SJSA1 (cell line): ENCODE data around the gene COL2A1. TPM values are rescaled to one million over a fixed set of nuclear protein-coding genes. Genes with fewer than 3 reads are reported as not detected.
"Not testable (repeated sequence)": the region's sequence is repeated elsewhere in the genome, so short reads cannot be mapped to it uniquely, and the experiment has no call there.

Experiments used
- DNase-seq, 2 experiments: peaks; one replicate each; pipeline ENCODE4 v3.0.0-alpha.2; 2015 to 2020; ENCODE audit warnings: low spot score in 2 of 2, low read depth in 1 of 2
- H3K27ac ChIP-seq: fragments of 250-450 bp; sonication (Bioruptor Pico); 2 replicates; pipeline ENCODE4 v1.5.1; 2020; ENCODE audit warnings: mild to moderate bottlenecking, moderate library complexity
- H3K27me3 ChIP-seq: fragments of 250-450 bp; sonication (Bioruptor Pico); replicated peaks from 2 replicates; pipeline ENCODE4 v1.5.1; 2020; ENCODE audit warnings: mild to moderate bottlenecking, moderate library complexity
- H3K36me3 ChIP-seq: fragments of 250-450 bp; sonication (Bioruptor Pico); 2 replicates; pipeline ENCODE4 v1.5.1; 2020; ENCODE audit warnings: mild to moderate bottlenecking
- H3K4me1 ChIP-seq: fragments of 250-450 bp; sonication (Bioruptor Pico); replicated peaks from 2 replicates; pipeline ENCODE4 v1.6.1; 2021; ENCODE audit warnings: mild to moderate bottlenecking
- H3K4me3 ChIP-seq: fragments of 250-450 bp; sonication (Bioruptor Pico); 2 replicates; pipeline ENCODE4 v1.5.1; 2020; ENCODE audit warnings: mild to moderate bottlenecking
- H3K9me3 ChIP-seq: fragments of 250-450 bp; sonication (Bioruptor Pico); replicated peaks from 2 replicates; pipeline ENCODE4 v1.5.1; 2020; ENCODE audit warnings: mild to moderate bottlenecking
- total RNA-seq: library from RNA; depleted of rRNA; stranded (reverse); fragments of >200 nt; shearing (Covaris generic); gene quantifications from 2 replicates; pipeline ENCODE4 v1.2.3, GENCODE V29; 2014

COL2A1 gene
- total RNA-seq, 1 experiment from 2014 or later: not detected

DNA sequence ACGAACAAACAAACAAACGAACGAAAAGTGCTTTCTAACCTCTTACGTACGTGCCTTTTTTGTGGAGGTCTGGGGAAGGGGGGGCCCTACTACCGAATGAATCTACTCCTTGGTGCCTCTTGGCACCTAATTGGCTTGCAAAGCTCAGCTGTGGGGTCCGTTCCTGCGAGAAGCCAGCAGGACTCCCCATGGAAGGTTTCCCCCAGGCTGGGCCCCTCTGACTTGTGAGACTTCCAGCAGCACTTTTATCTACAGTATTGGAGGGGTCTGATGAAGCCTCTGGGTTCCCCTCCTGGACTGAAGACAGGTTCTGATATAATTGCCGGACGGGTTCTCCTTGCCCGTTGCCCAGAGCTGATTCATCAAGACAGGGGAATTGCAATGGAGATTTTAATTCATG lies 42.1 kb downstream of the COL2A1 start:
- no peak overlapping the region for H3K4me3 ChIP-seq
- H3K36me3 ChIP-seq: peaks cover 14% of the 10 kb centered on the region
- H3K4me1 ChIP-seq: peaks cover 9% of the 10 kb centered on the region; the same call in 1 of the 2 replicates
- DNase-seq: no peak
- H3K9me3 ChIP-seq: peaks cover 4% of the 10 kb centered on the region; the same call in 1 of the 2 replicates
- H3K27me3 ChIP-seq: no peaks in the 10 kb centered on the region
- no peak overlapping the region for H3K27ac ChIP-seq

DNA sequence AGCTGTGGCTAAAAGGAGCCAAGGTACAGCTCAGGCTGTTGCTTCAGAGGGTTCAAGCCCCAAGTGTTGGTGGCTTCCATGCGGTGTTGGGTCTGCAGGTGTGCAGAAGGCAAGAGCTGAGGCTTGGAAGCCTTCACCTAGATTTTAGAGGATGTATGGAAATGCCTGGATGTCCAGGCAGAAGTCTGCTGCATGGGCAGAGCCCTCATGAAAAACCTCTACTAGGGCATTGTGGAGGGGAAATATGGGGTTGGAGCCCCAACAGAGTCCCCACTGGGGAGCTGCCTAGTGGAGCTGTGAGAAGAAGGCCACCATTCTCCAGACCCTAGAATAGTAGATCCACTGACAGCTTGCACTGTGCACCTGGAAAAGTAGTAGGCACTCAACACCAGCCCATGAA lies 46.6 kb downstream of the COL2A1 start:
- H3K27ac ChIP-seq, H3K4me1 ChIP-seq, H3K4me3 ChIP-seq, H3K9me3 ChIP-seq, H3K27me3 ChIP-seq, H3K36me3 ChIP-seq, DNase-seq: not testable (repeated sequence)

DNA sequence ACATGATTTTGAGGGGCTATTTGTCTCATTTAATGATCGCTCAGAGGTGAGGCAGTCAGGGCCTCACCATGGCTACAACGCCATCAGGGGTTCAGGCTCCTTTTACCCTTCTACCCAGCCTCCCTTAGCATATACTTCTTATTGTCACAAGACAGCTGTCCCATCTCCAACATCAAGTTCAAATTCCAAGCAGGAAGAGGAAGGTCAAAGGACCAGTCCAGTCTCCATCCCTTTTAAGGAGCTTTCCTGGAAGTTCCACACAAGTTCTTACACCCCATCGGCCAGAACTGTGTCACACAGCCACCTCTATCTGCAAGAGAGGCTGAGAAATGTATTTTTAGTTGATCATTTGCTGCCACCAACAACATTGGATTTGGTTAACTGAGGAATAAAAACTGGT lies 49.2 kb downstream of the COL2A1 start:
- peaks cover 4% of the 10 kb centered on the region; the same call in 1 of the 2 replicates for H3K9me3 ChIP-seq
- DNase-seq: no peak
- no peak overlapping the region for H3K27ac ChIP-seq
- no peaks in the 10 kb centered on the region for H3K36me3 ChIP-seq
- H3K27me3 ChIP-seq: no peaks in the 10 kb centered on the region
- H3K4me1 ChIP-seq: no peaks in the 10 kb centered on the region
- H3K4me3 ChIP-seq: no peak overlapping the region

DNA sequence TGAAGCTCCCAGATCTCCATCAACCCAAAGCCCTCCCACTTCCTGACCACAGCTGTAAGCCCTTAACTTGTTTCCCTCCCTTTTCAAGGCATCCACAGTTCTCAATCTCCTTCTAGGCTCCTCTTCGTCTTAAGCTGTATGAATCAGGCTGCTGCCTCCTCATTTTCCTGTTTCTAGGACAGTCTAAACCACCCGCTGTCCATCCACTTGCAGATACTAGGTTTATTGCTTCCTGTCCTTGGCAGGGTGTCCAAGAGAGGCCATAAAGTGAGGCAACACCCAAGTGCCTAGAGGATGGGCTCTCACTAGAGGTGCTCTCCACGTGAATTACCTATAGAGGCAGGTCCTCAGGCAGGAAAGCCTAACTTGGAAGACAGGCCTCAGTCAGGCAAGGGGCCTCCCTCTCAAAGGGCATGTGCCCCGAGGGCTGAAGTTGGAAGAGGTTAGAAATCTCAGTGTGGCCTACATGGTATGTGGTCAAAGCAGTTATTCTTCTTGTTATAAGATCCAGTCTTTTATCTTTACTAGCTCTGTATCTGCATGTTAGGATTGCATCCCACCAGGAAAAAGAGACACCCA lies 49.7 kb downstream of the COL2A1 start:
- Histone ChIP-seq H3K4me1 (no peaks in the 10 kb centered on the region), H3K36me3 (no peaks in the 10 kb centered on the region)

DNA sequence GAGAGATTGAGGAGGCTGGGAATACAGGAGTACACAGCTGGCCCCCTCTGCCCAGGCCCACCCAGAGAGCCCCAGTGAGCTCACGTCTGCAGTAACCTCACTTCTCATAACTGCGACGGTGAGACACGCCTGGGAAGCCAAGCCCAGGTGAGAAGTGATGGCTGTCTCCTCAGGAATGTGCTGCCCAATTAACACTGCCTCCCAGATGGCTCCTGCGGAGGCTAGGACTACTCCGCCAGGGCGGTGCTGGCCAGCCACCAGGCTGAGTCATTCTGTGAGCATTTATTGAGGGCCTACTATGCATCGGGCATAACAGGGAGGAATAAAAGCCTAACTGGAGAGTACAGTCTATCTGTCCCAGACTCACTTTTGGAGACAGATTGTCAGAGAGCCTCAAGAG lies 50.2 kb downstream of the COL2A1 start:
- H3K27me3 ChIP-seq: no peaks in the 10 kb centered on the region
- no peak for DNase-seq
- no peaks in the 10 kb centered on the region for H3K36me3 ChIP-seq
- H3K27ac ChIP-seq: no peak overlapping the region
- peaks cover 3% of the 10 kb centered on the region; the same call in 1 of the 2 replicates for H3K4me1 ChIP-seq
- peaks cover 4% of the 10 kb centered on the region; the same call in 1 of the 2 replicates for H3K9me3 ChIP-seq
- H3K4me3 ChIP-seq: no peak overlapping the region

More for the DNA sequence above, 49.7 kb downstream of the COL2A1 start:
- Histone ChIP-seq H3K27me3 (no peaks in the 10 kb centered on the region), H3K27ac (no peak overlapping the region), H3K9me3 (peaks cover 4% of the 10 kb centered on the region; the same call in 1 of the 2 replicates), H3K4me3 (no peak overlapping the region)
- no peak for DNase-seq

DNA sequence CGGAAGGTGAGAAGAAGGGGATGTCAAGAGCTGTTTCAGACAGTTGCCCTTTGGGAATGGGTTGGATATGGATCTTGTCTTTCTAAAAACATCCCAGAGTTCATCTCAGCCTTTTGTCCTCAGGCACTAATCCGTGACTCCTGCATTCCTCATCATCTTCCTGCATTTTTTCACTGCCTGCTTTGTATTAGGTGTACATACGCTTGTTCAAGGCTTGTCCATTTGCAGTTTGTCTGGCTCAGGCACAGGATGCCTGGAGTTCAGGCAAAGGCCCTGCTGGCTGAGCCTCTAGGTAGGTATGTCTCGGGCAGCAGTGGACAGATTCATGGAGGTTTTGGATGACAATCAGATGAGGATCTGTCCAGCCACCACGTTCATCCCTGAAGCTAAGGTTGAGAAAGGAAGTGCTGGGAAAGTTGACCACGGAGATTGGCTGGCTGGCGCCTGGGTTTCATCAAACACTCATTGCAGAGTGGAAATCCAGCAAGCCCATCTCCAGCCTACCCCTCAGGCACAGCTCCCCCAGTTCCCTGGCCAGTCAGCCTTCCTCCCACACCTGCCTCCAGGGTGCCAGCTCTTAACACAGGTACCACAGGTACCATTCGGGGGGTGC lies 53.3 kb downstream of the COL2A1 start:
- H3K4me1 ChIP-seq: peaks cover 21% of the 10 kb centered on the region
- no peaks in the 10 kb centered on the region for H3K9me3 ChIP-seq
- DNase-seq: no peak
- no peaks in the 10 kb centered on the region for H3K27me3 ChIP-seq
- no peak overlapping the region for H3K4me3 ChIP-seq
- H3K36me3 ChIP-seq: no peaks in the 10 kb centered on the region
- H3K27ac ChIP-seq: no peak overlapping the region

DNA sequence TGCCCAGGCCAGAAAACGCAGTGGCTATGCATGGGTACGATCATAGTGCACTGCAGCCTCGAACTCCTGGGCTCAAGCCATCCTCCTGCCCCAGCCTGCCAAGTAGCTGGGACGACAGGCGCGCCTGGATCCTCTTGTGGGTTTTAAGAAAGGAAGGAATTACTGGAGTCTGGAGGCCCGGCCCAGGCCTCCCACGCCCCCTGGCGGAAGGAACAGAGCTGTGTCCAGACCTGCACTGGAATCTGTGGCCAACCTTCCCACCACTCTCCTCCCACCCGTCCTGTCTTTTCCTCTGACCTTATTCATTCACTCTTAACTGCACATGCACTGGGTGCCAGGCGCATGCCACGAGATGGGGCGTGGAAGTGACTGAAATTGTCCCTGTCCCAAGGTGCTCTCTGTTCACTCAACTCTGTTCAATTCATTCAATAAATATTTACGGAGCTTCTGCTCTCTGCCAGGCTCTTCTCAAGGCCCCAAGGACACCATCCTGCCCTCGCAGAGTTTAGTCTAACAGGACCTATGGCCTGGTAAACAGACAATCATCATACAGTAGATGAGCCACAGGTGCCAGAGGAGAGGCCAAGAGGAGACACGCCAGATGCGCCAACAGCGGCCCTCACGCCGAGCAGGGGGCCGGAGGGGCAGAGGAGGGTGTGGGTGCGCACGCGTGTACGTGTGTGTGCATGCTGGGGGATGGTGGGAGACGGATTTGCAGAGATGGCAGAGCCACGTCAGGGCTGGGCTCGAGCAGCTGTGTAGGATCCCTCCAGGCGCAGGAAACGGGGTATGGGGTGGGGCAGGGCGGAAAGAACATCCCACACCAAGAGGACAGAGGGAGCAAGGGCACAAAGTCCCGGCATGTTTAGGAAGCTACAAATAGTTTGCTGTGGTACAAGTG lies 54.6 kb downstream of the COL2A1 start:
- no peak overlapping the region for H3K27ac ChIP-seq
- no peaks in the 10 kb centered on the region for H3K9me3 ChIP-seq
- peak; percentile 50 to 77 for DNase-seq
- no peaks in the 10 kb centered on the region for H3K36me3 ChIP-seq
- H3K4me1 ChIP-seq: peaks cover 24% of the 10 kb centered on the region
- no peak overlapping the region for H3K4me3 ChIP-seq
- H3K27me3 ChIP-seq: no peaks in the 10 kb centered on the region

DNA sequence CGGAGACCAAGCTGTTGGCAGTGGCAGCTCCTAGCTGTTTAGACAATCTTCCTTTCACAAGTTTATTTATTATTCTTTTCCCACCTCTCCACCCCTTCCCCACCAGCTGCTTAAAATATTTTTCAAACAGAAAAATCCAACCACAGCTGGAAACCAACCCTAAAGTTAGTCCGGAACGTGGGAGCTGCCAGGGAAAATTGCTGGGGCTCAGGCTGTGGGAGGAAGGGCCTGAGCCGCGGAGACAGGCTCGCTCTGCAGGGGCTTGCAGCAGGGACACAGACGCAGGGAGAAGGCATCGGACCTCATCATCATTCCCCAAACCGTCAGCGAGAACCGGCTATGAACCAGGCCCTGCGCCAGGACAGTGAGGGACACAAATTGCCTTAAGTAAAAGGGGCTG lies 56.9 kb downstream of the COL2A1 start:
- Histone ChIP-seq H3K36me3 (no peaks in the 10 kb centered on the region), H3K4me3 (no peak overlapping the region), H3K27me3 (no peaks in the 10 kb centered on the region), H3K27ac (no peak overlapping the region), H3K4me1 (peaks cover 24% of the 10 kb centered on the region), H3K9me3 (no peaks in the 10 kb centered on the region)
- DNase-seq: no peak

DNA sequence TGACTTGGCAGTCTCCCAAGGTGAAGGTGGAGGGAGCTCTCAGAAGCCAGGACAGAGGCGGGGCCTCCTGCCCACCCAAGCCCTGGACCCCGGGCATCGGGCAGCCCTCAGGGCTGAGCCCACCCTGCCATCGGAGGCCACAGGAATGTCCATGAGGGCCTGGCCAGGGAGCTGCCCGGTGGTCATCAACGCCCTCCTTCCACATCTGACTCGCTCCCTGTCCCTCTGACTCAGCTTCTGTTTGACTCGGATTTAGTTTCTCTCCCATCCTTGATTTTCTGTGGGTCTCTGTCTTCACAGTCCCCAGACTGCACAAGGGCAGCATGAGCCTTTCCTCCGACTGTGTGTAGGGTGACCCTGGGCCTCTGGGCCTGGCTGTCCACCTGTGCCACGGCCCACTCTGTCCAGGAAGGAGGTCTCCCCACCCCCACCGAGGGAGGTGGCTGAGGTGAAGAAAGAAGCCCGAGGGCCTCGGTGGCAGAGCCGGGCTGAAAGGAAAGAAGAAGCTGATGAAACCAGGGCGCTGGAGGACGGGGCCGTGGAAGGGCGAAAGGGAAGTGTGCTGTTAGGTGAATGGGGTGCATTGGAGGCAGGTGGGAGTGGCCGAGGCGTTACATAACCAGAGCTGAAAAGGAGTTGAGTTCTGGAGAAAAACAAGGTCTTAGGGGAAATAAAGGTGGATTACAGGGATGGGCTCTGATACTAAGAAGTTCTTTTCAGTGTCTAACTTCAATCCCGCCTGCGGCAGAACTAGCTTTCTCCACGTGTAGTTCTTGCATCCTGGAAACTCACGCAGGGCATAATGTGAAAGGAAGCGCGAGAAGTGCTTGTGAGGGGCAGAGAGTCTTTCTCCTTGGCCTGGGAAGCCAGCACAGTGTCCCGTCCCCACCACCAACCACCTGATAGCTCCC lies 57.6 kb downstream of the COL2A1 start:
- Histone ChIP-seq H3K4me1 (peaks cover 24% of the 10 kb centered on the region), H3K4me3 (peak overlapping the region; percentile 14), H3K9me3 (no peaks in the 10 kb centered on the region), H3K27me3 (no peaks in the 10 kb centered on the region), H3K27ac (peak overlapping the region; percentile 41), H3K36me3 (no peaks in the 10 kb centered on the region)
- DNase-seq: peak; percentile 62 to 77

DNA sequence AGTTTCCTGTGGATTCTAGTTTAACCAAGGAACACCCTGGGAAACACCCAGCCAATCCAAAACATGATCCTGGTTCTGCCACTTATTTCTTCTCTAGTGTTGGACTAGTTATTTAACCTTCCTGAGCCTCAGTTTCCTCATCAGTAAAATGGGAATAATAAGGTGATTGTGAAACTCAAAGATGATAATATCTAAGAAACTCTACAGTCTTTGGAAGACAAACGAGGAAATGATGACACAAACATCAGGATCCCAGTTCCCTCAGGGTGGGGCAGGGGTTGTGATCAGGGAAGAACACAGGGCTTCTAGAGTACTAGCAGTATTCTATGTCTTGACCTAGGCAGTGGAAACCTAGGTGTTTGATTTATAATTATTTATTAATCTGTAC lies 58.9 kb downstream of the COL2A1 start:
- H3K36me3 ChIP-seq: no peaks in the 10 kb centered on the region
- H3K27me3 ChIP-seq: no peaks in the 10 kb centered on the region
- DNase-seq: no peak
- H3K4me1 ChIP-seq: peaks cover 24% of the 10 kb centered on the region
- no peak overlapping the region for H3K4me3 ChIP-seq
- H3K9me3 ChIP-seq: no peaks in the 10 kb centered on the region
- H3K27ac ChIP-seq: no peak overlapping the region

DNA sequence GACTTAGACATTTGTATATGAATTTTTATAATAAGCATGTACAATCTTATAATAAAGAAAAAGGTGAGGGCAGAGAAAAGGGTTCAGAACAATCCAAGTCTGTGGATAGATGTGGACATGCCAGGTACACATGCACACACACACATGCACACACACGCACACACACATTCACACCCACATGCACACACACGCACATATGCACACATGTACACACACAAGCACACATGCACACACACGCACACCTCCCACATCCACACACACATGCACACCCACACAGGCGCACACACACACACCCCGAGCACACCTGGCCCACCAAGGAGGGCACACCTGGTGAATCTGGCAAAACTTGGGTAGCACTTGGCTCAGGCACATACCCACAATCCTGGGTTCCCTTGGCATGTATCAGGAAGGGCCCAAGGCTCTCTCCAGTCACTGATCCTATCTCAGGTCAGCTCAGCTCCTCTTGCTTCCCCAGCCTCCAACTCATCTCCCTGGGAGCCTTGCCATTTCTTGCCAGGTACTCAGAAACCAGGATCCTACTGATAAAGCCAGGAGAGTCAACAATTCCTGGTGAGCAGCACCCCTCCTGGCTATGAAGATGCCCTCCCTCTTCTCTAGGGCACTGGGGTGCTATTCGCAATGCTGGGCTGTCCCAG lies 59.5 kb downstream of the COL2A1 start:
- H3K4me1 ChIP-seq: peaks cover 24% of the 10 kb centered on the region
- DNase-seq: no peak
- H3K9me3 ChIP-seq: no peaks in the 10 kb centered on the region
- H3K27ac ChIP-seq: no peak overlapping the region
- H3K4me3 ChIP-seq: no peak overlapping the region
- no peaks in the 10 kb centered on the region for H3K36me3 ChIP-seq
- no peaks in the 10 kb centered on the region for H3K27me3 ChIP-seq

DNA sequence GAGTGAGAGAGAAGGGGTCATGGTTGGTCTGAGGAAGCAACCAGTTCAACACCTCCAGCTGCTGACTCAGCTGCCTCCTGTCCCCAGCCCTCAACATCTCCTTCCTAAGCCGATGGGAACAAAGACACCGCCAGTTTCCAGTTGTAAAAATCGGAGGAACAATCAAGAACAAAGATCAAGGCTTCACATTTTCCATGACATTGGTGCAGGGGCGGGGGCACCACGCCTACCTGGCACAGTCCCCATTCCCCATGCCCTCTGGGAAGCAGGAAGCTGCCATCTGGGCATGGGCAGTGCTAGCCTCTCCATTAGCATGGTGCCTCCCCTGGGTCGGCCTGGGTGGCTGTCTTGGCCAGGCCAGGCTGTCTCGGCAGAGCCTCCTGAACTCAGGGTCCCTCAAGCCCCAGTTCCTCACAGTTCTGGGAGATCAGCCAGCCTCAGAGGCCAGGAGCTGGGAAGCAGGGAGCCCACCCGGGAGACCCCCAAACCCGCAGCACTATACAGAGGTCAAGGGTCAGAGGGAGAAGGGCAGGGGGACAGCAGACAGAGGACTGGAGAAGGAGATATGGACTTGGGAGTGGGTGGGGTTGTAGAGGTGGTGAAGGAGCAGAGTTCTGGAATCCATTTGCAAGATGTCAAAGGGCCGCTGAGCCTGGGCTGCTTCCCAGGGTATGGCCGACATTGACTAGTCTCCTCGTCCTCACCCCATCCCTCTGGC lies 60.5 kb downstream of the COL2A1 start:
- Histone ChIP-seq H3K27ac (no peak overlapping the region), H3K27me3 (no peaks in the 10 kb centered on the region), H3K4me3 (no peak overlapping the region), H3K36me3 (no peaks in the 10 kb centered on the region), H3K4me1 (peaks cover 23% of the 10 kb centered on the region), H3K9me3 (no peaks in the 10 kb centered on the region)
- DNase-seq: no peak
